ENCODE data around the gene PPP1R27. TPM values are rescaled to one million over a fixed set of nuclear protein-coding genes. Genes with fewer than 3 reads are reported as not detected.

The PPP1R27 gene
- total and polyA plus RNA-seq, 9 of the 15 experiments (the other 6 are each of a cell fraction or from before 2014, with no cell fraction given): 0.29 to 6.9 (median 1.5) TPM; not detected in 2

GRCh38 chr17:81821603-81822311 lies 13.1 kb downstream of the PPP1R27 start (continued):
- TF ChIP-seq ZNF124 (CRISPR knock-in tag; IDR thresholded peaks at IDR 0.05) (no peak), ZNF699 (CRISPR knock-in tag; IDR thresholded peaks at IDR 0.05; ENCODE audit: insufficient replicate concordance) (no peak), PKNOX1 (IDR thresholded peaks at IDR 0.05) (0 out of 2 replicates have a peak, but pooled peaks have one; percentile 21), ZBED1 (IDR thresholded peaks at IDR 0.05) (no peak), MEF2D (tag; conservative IDR thresholded peaks at IDR 0.05; ENCODE audit: low read depth) (0 out of 2 replicates have a peak, but pooled peaks have one; percentile 48), ZNF277 (CRISPR knock-in tag; IDR thresholded peaks at IDR 0.05; ENCODE audit: borderline replicate concordance) (no peak), ZNF644 (tag; IDR thresholded peaks at IDR 0.05; ENCODE audit: low read depth) (0 out of 2 replicates have a peak, but pooled peaks have one; percentile 61), NR2C1 (IDR thresholded peaks at IDR 0.05) (peak; percentile 52; the same call in 1 of the 2 replicates), NR2C1 (tag; IDR thresholded peaks at IDR 0.05) (peak; percentile 83), RFX5 (IDR thresholded peaks at IDR 0.05; ENCODE audit: low read depth, low read length) (no peak), ZFP36 (IDR thresholded peaks at IDR 0.05; ENCODE audit: low read depth, low read length, partially characterized antibody) (peak; percentile 75), MYBL2 (IDR thresholded peaks at IDR 0.05; ENCODE audit: low read depth) (no peak), MYBL2 (CRISPR knock-in tag; IDR thresholded peaks at IDR 0.05; ENCODE audit: borderline replicate concordance) (no peak), PRMT5 (CRISPR knock-in tag; IDR thresholded peaks at IDR 0.05) (no peak)
- TF ChIP-seq, protein P1, sequence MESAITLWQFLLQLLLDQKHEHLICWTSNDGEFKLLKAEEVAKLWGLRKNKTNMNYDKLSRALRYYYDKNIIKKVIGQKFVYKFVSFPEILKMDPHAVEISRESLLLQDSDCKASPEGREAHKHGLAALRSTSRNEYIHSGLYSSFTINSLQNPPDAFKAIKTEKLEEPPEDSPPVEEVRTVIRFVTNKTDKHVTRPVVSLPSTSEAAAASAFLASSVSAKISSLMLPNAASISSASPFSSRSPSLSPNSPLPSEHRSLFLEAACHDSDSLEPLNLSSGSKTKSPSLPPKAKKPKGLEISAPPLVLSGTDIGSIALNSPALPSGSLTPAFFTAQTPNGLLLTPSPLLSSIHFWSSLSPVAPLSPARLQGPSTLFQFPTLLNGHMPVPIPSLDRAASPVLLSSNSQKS (CRISPR knock-in tag; IDR thresholded peaks at IDR 0.05): no peak
- TF ChIP-seq, protein P2, sequence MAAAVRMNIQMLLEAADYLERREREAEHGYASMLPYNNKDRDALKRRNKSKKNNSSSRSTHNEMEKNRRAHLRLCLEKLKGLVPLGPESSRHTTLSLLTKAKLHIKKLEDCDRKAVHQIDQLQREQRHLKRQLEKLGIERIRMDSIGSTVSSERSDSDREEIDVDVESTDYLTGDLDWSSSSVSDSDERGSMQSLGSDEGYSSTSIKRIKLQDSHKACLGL (CRISPR knock-in tag; IDR thresholded peaks at IDR 0.05; ENCODE audit: borderline replicate concordance, poor library complexity, severe bottlenecking): no peak
- TF ChIP-seq, protein P3, sequence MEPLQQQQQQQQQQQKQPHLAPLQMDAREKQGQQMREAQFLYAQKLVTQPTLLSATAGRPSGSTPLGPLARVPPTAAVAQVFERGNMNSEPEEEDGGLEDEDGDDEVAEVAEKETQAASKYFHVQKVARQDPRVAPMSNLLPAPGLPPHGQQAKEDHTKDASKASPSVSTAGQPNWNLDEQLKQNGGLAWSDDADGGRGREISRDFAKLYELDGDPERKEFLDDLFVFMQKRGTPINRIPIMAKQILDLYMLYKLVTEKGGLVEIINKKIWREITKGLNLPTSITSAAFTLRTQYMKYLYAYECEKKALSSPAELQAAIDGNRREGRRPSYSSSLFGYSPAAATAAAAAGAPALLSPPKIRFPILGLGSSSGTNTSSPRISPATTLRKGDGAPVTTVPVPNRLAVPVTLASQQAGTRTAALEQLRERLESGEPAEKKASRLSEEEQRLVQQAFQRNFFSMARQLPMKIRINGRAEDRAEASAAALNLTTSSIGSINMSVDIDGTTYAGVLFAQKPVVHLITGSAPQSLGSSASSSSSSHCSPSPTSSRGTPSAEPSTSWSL (CRISPR knock-in tag; IDR thresholded peaks at IDR 0.05; ENCODE audit: borderline replicate concordance): no peak
- TF ChIP-seq, protein P4, sequence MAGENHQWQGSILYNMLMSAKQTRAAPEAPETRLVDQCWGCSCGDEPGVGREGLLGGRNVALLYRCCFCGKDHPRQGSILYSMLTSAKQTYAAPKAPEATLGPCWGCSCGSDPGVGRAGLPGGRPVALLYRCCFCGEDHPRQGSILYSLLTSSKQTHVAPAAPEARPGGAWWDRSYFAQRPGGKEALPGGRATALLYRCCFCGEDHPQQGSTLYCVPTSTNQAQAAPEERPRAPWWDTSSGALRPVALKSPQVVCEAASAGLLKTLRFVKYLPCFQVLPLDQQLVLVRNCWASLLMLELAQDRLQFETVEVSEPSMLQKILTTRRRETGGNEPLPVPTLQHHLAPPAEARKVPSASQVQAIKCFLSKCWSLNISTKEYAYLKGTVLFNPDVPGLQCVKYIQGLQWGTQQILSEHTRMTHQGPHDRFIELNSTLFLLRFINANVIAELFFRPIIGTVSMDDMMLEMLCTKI (IDR thresholded peaks at IDR 0.05; ENCODE audit: partially characterized antibody): no peak
